ENCODE measurements around the gene SNTB2. TPM values are rescaled to one million over a fixed set of nuclear protein-coding genes. Genes with fewer than 3 reads are reported as not detected.

Gene SNTB2
- total RNA-seq, 1 donor from 2014 or later = 44.6 TPM

- intact Hi-C loops (cut with DNase I) = no loop called here
- Histone ChIP-seq H3K4me3 (no peak overlapping the region), H3K36me3 (no peaks in the 10 kb centered on the region), H3K27ac (peak overlapping the region; percentile 8), H3K9me3 (no peaks in the 10 kb centered on the region), H3K4me1 (peaks cover 31% of the 10 kb centered on the region), H3K27me3 (no peaks in the 10 kb centered on the region)
- DNase-seq (no peak), ATAC-seq (no peak)
- TF ChIP-seq CTCF (IDR thresholded peaks at IDR 0.05) = no peak
Observed at GRCh38 chr16:69176033-69176800, 10.7 kb upstream of the SNTB2 start.

GRCh38 chr16:69179328-69180010 is 7.5 kb upstream of the SNTB2 start:
- no peak for TF ChIP-seq CTCF (IDR thresholded peaks at IDR 0.05)
- Histone ChIP-seq H3K4me1 (peaks cover 14% of the 10 kb centered on the region), H3K27ac (peak overlapping the region; percentile 45), H3K36me3 (no peaks in the 10 kb centered on the region), H3K4me3 (no peak overlapping the region), H3K9me3 (no peaks in the 10 kb centered on the region), H3K27me3 (no peaks in the 10 kb centered on the region)
- DNase-seq = no peak
- intact Hi-C loops (cut with DNase I) = no loop called here
- peak; percentile 86 for ATAC-seq

GRCh38 chr16:69180011-69180338 is 7.0 kb upstream of the SNTB2 start:
- peaks cover 12% of the 10 kb centered on the region for H3K4me1 ChIP-seq
- no peaks in the 10 kb centered on the region for H3K27me3 ChIP-seq
- intact Hi-C loops (cut with DNase I) = no loop called here
- no peak for TF ChIP-seq CTCF (IDR thresholded peaks at IDR 0.05)
- no peak for ATAC-seq
- no peaks in the 10 kb centered on the region for H3K36me3 ChIP-seq
- no peaks in the 10 kb centered on the region for H3K9me3 ChIP-seq
- DNase-seq = no peak
- H3K4me3 ChIP-seq = no peak overlapping the region
- H3K27ac ChIP-seq = no peak overlapping the region

- ATAC-seq = no peak
- no peaks in the 10 kb centered on the region for H3K9me3 ChIP-seq
- H3K36me3 ChIP-seq = no peaks in the 10 kb centered on the region
- no peak overlapping the region for H3K4me3 ChIP-seq
- no peak for TF ChIP-seq CTCF (IDR thresholded peaks at IDR 0.05)
- H3K4me1 ChIP-seq = peaks cover 18% of the 10 kb centered on the region
- no peaks in the 10 kb centered on the region for H3K27me3 ChIP-seq
- DNase-seq = no peak
- no peak overlapping the region for H3K27ac ChIP-seq
- intact Hi-C loops (cut with DNase I) = no loop called here
Observed at GRCh38 chr16:69182730-69183416, 4.1 kb upstream of the SNTB2 start.

GRCh38 chr16:69187446-69188235 is 677 bp downstream of the SNTB2 start:
- no peak for TF ChIP-seq CTCF (IDR thresholded peaks at IDR 0.05)
- intact Hi-C loops (cut with DNase I) = no loop called here
- no peaks in the 10 kb centered on the region for H3K9me3 ChIP-seq
- peaks cover 27% of the 10 kb centered on the region for H3K4me1 ChIP-seq
- H3K27me3 ChIP-seq = no peaks in the 10 kb centered on the region
- peak overlapping the region; percentile 89 for H3K27ac ChIP-seq
- peak overlapping the region; percentile 78 for H3K4me3 ChIP-seq
- ATAC-seq (peak; percentile 51), DNase-seq (peak; percentile 85)
- no peaks in the 10 kb centered on the region for H3K36me3 ChIP-seq

Data from upper lobe of right lung (tissue), 1 donor.